Stimulated activated CD4-positive, alpha-beta T cell treated with anti-CD3 and anti-CD28 coated beads, Interleukin-1b, Interleukin-23, amount 100 ng/mL, for 4 hours (primary cell): ENCODE results near the gene ERBB4.
"Not testable (repeated sequence)": the region's sequence is repeated elsewhere in the genome, so short reads cannot be mapped to it uniquely, and the experiment has no call there.

Experiments
- DNase-seq, 2 donors: peaks; one replicate each; pipeline ENCODE4 v3.0.0-alpha.2; 2020; ENCODE audit warnings: low read depth in 2 of 2

The ERBB4 gene

DNA sequence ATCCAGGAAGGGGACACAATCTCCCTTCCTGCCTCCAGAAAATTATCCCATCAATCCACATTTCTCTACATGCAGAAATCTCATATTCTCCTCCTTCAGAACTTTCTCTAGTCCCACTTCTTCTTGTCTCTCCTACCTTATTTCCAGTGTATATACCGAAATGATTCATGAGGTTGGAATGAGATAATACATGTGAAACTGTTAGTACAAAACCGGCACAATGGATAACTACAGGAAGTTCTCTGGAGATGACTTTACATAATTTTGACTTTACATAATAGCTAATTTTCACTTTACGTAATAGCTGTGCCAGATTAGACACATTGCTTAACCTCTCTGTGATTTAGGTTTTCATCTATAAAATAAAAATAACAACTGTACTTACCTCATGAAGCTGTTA lies 801.3 kb downstream of the ERBB4 start:
- DNase-seq = no peak

GRCh38 chr2:211730215-211730614 lies 808.4 kb downstream of the ERBB4 start:
- DNase-seq = no peak

DNA sequence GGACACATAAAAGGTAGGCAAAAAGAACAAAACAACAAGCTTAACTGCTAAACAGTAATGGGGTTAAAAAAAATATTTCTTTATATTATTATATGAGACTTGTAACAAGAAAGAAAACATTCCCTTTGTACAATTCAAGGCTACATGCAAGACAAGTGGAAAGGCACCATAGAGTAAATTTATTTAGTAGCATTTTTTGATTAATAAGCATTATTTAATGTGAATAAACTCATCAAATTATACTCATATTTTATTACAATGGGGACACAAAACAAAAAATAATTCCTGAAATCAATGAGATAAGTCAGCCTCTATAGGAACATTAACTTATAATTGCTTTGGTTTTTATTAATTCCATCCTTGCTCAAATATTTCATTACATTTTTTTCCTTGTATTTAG lies 809.2 kb downstream of the ERBB4 start:
- DNase-seq = no peak

DNA sequence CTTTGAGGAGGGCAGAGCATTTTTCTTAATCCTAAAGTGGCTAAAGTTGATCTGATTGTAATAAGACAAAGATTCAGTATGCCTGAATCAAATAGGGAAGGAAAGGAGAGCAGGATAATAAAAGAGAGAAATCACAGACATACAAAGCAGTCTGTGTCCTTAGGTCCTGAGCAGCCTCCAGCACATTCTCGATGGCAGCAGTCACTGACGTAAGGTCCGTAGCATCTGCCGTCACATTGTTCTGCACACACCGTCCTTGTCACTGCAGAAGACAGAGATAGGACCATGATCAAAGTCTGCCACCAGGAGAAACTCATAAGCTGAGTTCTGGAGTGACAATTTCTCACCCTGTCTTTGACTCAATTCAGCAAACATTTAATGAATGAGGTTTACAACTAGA lies 813.7 kb downstream of the ERBB4 start:
- no peak for DNase-seq

- DNase-seq = no peak
Observed at GRCh38 chr2:211723398-211723797, 815.2 kb downstream of the ERBB4 start.

GRCh38 chr2:211722928-211723327 lies 815.7 kb downstream of the ERBB4 start:
- DNase-seq = no peak

DNA sequence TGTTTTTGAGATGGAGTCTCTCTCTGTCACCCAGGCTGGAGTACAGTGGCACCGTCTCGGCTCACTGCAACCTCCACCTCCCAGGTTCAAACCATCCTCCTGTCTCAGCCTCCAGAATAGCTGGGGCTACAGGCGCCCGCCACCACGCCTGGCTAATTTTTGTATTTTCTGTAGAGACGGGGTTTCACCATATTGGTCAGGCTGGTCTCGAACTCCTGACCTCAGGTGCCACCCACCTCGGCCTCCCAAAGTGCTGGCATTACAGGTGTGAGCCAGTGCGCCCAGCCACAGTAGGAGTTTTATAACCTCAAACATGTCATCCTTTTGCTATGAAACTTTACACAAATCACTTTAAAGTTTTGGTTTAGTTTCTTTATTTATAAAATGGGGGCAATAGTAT lies 816.7 kb downstream of the ERBB4 start:
- DNase-seq = not testable (repeated sequence)

GRCh38 chr2:211709389-211709788 lies 829.2 kb downstream of the ERBB4 start:
- no peak for DNase-seq

DNA sequence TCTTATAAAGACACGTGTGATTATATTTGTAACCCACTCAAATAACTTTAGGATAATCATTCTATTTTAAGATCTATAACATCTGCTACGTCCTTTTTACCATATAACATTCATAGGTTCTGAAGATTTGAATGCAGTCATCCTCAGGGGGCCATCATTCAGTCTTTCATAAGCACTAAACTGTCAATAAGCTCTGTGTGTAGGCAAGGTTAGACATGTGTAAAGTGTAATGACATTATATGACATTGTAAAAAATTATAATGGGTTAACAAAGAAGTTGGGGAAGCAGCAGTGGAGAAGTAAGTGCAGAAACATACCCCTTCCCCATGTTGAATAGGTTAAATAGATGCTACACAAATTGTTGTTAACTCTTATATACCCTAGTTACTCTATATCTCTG lies 845.9 kb downstream of the ERBB4 start:
- no peak for DNase-seq

- DNase-seq = no peak
Observed at GRCh38 chr2:211690736-211691135, 847.9 kb downstream of the ERBB4 start.

- no peak for DNase-seq
Observed at GRCh38 chr2:211688196-211688595, 850.4 kb downstream of the ERBB4 start.

DNA sequence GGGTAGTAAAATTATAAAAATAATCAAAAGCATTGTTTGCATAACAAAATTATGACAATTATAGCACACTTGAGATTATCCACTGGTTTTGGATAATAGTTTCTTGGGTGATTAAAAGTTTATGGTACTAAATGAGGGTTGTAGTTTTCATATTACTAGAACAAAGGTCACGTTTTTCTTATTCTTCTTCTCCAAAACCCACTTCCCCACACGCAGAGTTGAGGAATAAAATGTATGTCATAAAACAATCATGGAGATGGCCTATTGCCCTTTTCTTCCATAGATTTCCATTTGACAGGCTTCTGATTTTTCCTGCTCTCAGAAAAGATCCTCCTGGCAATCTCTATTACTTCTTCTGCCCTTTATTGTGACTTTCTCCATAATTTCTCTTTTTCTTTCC lies 863.9 kb downstream of the ERBB4 start:
- DNase-seq = no peak

DNA sequence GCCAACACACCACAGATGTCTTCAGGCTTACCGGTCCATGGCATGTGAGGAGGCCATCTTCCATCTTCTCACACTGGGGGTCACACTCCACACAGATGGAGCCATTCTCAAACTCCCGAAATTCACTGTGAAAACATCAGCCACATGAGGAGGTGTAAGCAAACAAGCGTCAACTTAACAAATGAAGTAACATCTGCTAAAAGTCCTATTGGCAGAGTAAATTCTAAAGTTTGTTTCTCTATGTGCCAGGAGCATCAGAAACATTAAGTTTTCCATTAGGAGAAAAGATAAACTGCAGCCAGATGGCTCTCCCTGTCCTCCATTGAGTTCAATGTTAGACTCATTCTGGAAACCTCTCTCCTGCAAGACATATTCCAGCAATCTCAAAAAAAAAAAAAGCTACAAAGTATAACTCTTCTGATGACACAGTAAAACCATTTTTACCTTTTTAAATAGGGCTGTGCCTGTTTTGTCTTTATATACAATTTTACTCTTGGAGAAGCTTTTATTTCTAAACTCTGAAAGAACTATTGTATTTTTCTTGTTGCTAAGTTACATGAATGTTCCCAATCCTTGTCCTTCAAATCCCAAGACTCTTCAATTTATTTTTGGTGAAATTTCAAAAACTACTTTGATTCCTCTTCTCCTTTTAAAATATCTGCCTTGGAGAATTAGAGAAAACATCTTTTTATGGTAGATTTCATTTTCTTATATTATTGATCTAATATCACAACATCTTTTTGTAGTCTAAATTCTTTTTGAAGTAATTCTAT lies 865.3 kb downstream of the ERBB4 start:
- no peak for DNase-seq

DNA sequence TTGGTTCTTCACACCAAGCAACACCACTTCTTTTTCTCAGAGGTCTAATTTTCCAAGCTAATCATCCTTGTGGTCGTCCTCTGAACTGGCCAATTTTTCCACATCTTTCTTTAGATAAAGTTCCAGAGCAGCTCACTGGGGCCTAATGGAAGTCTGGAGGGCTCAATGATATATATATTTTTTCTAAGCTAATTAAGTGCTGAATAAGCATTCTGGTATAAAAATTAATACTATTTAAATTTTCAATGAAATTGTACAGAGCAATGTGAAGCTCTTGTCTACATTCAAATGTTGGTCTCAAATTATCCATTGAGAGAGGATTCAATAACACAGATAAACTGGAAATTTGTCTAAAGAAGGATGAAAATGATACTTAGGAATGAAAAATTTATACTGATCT lies 866.6 kb downstream of the ERBB4 start:
- no peak for DNase-seq

DNA sequence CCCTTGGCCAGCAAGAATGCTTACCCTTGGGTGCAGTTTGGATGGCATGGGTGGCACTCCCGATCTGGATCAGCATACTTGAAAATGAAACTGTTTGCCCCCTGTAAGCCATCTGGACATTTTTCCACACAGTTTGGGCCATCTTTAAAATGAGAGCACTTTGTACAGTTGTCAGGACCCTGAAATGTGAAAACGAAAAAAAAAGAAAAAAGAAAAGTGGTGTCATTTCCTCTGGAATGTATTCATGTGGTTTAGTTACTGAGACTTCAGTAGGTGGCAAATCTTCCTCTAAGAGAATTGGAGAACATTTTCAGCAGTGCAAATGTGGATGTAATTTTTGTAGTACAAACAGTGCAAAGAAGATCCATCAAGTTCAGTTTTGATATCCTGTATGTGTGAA lies 873.3 kb downstream of the ERBB4 start:
- DNase-seq = no peak

DNA sequence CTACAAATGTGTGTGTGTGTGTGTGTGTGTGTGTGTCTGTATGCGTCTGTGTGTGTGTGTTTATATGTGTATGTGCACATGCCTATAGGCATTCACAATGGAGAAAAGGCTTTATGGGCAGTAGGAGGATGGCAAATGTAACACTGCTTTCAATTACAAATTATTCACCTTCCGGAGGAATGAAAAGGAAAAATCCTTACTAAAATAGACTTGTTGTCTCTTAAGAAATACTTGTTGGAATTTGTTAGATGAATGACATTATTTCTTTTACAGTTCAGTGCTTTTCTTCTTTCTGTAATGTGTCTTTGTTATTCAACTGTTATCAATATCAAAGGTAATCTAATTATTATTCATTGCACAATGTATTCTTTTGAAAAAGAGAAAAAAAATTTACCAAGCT lies 874.3 kb downstream of the ERBB4 start:
- DNase-seq = no peak

DNA sequence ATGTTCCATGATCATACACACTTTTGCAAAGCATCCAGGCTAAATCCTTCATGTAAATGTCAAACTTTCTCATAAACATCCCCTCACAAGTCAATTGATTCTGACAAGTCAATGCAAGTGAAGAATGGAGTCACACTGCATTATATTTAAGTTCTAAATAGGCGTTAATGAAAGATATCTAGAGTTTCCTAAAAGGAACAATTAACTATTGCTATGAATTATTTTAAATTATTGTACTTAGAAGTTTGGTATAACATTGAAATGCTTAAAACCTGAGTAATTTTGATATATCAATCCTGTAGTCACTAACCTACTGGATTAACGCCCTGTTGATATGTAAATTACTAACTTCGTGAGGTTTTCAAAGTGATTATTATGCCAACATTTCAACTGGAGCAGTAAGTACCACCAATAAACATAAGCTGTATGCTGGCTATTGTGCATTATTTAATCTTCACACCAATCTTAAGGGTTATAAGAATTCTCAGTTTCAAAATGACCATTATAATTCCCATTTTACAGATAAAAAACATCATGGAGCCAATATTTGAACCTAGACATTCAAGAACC lies 884.3 kb downstream of the ERBB4 start:
- DNase-seq = no peak

GRCh38 chr2:211652327-211652726 lies 886.3 kb downstream of the ERBB4 start:
- DNase-seq = no peak

DNA sequence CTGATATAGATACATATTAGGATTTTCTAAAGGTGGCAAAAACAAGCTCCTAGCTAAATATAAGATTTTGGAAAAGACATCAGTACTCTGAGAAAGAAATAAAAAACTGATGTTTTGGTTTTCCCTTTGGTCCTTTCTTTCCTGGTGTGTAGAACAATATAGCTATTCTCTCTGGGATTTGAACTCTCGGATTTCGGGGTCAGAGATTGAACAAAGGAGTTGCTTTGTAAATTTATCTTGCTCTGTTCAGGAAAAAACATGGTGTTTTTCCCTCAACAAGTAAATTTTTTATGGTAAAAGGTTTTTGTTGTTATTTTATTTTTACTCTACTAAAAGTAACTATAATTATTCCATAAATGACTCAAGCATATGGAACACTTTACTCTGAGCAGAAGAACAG lies 889.3 kb downstream of the ERBB4 start:
- DNase-seq = no peak

GRCh38 chr2:211631503-211631902 lies 907.1 kb downstream of the ERBB4 start:
- DNase-seq = no peak

DNA sequence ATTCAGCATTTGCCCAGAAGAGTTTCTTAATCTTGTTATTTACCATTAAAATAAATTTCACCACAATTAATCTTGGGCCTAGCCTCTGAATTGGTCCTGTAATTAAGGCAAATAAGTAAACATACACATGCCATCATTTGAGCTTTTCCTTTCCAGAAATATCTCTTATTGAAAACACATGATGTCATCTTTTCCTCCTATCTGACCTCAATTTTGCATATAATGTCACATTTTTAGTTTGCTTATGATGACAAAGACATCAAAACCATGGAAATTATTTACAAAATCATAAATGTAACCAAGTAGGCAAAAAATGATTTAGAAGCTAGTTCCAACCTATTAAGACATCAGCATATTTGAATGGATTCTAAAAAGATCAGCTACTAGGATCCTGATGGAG lies 915.5 kb downstream of the ERBB4 start:
- no peak for DNase-seq

GRCh38 chr2:211620986-211621385 lies 917.6 kb downstream of the ERBB4 start:
- no peak for DNase-seq

DNA sequence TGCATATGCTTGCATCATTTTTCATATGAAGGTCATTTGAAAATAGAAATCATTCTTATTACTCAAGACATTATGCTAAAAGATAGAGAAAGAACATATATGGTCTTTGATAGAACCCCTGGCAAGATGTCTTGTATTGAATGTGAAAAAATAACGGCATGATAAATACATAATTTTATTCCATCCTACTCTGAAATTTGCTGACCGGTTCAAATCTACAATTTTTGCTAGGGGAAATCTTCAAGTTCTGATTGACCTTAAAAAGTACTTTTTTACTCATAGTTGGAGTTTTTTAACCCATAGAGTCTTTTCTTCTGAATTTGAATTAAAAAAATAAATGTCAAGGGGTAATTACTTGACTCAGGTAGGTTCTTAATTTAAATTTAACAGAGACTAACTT lies 920.8 kb downstream of the ERBB4 start:
- DNase-seq = no peak

- DNase-seq = no peak
Observed at GRCh38 chr2:211611621-211612020, 927.0 kb downstream of the ERBB4 start.
